SK-N-SH (cell line): ENCODE results near the gene SYNE2. TPM values are rescaled to one million over a fixed set of nuclear protein-coding genes. Genes with fewer than 3 reads are reported as not detected.

Experiments
- CTCF ChIA-PET: fragments of 300-600, 350-600 bp; formaldehyde crosslinking; extraction: SDS; loops from one replicate; lab custom pipeline; 2021; lab: Yijun Ruan, JAX
- POLR2A ChIA-PET: fragments of 350-600 bp; sonication (Branson Sonifier 250); formaldehyde crosslinking; extraction: SDS; loops from one replicate; lab custom pipeline; 2020; ENCODE audit warnings: antibody characterized with exemption, inconsistent platforms; lab: Yijun Ruan, JAX
- DNase-seq: peaks from one replicate; pipeline ENCODE4 v3.0.0; 2012
- H2AFZ ChIP-seq: fragments of 200-600 bp; sonication (generic); 2 replicates; pipeline ENCODE4 v1.8.1; 2016; ENCODE audit warnings: antibody characterized with exemption, mild to moderate bottlenecking, low read depth
- H3F3A ChIP-seq: fragments of 200-600 bp; sonication (generic); replicated peaks from 2 replicates; pipeline ENCODE3; 2016; ENCODE audit warnings: antibody characterized with exemption, mild to moderate bottlenecking; ENCODE audit not compliant: insufficient read depth
- H3K27ac ChIP-seq, 2 experiments: fragments of 200-500 bp in 1 of 2; fragments of 200-600 bp in 1 of 2; sonication (Bioruptor generic) in 1 of 2; sonication (generic), shearing (Covaris generic) in 1 of 2; 2 replicates each; pipeline versions ENCODE4 v1.5.1 to v1.6.1; 2014 to 2016; ENCODE audit warnings: low read depth in 2 of 2, inconsistent platforms in 1 of 2, low read length in 1 of 2, mild to moderate bottlenecking in 1 of 2, mixed read lengths in 1 of 2
- H3K27me3 ChIP-seq: fragments of 200-600 bp; sonication (generic), shearing (Covaris generic); 2 replicates; pipeline ENCODE4 v1.6.1; 2016; ENCODE audit warnings: mixed run types; ENCODE audit not compliant: insufficient read depth
- H3K36me3 ChIP-seq, 2 experiments: fragments of 200-500 bp in 1 of 2; fragments of 200-600 bp in 1 of 2; sonication (Bioruptor generic) in 1 of 2; sonication (generic) in 1 of 2; replicated peaks in 1 of 2; 2 replicates each; pipeline versions ENCODE3 to v1.5.1; 2014 to 2016; ENCODE audit warnings: low read length in 1 of 2, mild to moderate bottlenecking in 1 of 2; ENCODE audit not compliant: insufficient read depth in 2 of 2, control insufficient read depth in 1 of 2
- H3K4me1 ChIP-seq, 2 experiments: fragments of 200-500 bp in 1 of 2; fragments of 200-600 bp in 1 of 2; sonication (Bioruptor generic) in 1 of 2; sonication (generic), shearing (Covaris generic) in 1 of 2; 2 replicates each; pipeline versions ENCODE4 v1.5.1 to v1.6.1; 2014 to 2016; ENCODE audit warnings: low read depth in 1 of 2, low read length in 1 of 2, mixed run types in 1 of 2; ENCODE audit not compliant: insufficient read depth in 2 of 2, control insufficient read depth in 1 of 2
- H3K4me2 ChIP-seq: fragments of 200-600 bp; sonication (generic), shearing (Covaris generic); 2 replicates; pipeline ENCODE4 v1.6.1; 2017; ENCODE audit warnings: mixed run types
- H3K4me3 ChIP-seq, 2 experiments: fragments of 200-500 bp in 1 of 2; fragments of 200-600 bp in 1 of 2; sonication (Bioruptor generic) in 1 of 2; sonication (generic), shearing (Covaris generic) in 1 of 2; 2 replicates each; pipeline versions ENCODE4 v1.5.1 to v1.8.1; 2014 to 2016; ENCODE audit warnings: low read depth in 2 of 2, inconsistent platforms in 1 of 2, low read length in 1 of 2, mild to moderate bottlenecking in 1 of 2, mixed read lengths in 1 of 2, moderate library complexity in 1 of 2
- H3K79me2 ChIP-seq: fragments of 200-600 bp; sonication (generic); 2 replicates; pipeline ENCODE4 v1.8.1; 2017; ENCODE audit warnings: mild to moderate bottlenecking; ENCODE audit not compliant: insufficient read depth
- H3K9ac ChIP-seq: fragments of 200-600 bp; sonication (generic); 2 replicates; pipeline ENCODE4 v1.6.1; 2017; ENCODE audit warnings: mixed run types
- H3K9me2 ChIP-seq: fragments of 200-600 bp; sonication (generic); 2 replicates; pipeline ENCODE4 v1.6.1; 2017; ENCODE audit warnings: mixed run types
- H3K9me3 ChIP-seq: fragments of 200-600 bp; sonication (generic); 2 replicates; pipeline ENCODE4 v1.6.1; 2017; ENCODE audit warnings: mixed run types, mild to moderate bottlenecking, moderate library complexity
- H4K20me1 ChIP-seq: fragments of 200-600 bp; sonication (generic); 2 replicates; pipeline ENCODE4 v1.6.1; 2017; ENCODE audit warnings: mild to moderate bottlenecking, mixed run types; ENCODE audit not compliant: insufficient read depth
- ELF1 ChIP-seq: IDR thresholded peaks from 2 replicates; pipeline ENCODE4 v1.4.0; 2012
- EP300 ChIP-seq, 2 experiments: IDR thresholded peaks; 2 replicates each; pipeline versions ENCODE4 v1.4.0 to v1.6.1; 2012; ENCODE audit warnings: borderline replicate concordance in 1 of 2, low read depth in 1 of 2, low read length in 1 of 2
- FOSL2 ChIP-seq: IDR thresholded peaks from 2 replicates; pipeline ENCODE4 v1.4.0; 2012; ENCODE audit warnings: low read depth, mild to moderate bottlenecking, moderate library complexity, borderline replicate concordance
- FOXM1 ChIP-seq: IDR thresholded peaks from 2 replicates; pipeline ENCODE4 v1.4.0; 2012; ENCODE audit warnings: low read depth, mild to moderate bottlenecking
- GABPA ChIP-seq: IDR thresholded peaks from 2 replicates; pipeline ENCODE4 v1.4.0; 2012; ENCODE audit warnings: low read depth, mild to moderate bottlenecking
- GATA2 ChIP-seq: sonication (generic); formaldehyde crosslinking; IDR thresholded peaks from 2 replicates; pipeline ENCODE4 v1.5.0; 2020; ENCODE audit warnings: mild to moderate bottlenecking, missing genetic modification reagents
- JUND ChIP-seq: IDR thresholded peaks from 2 replicates; pipeline ENCODE4 v1.4.0; 2012
- MEF2A ChIP-seq: IDR thresholded peaks from 2 replicates; pipeline ENCODE4 v1.4.0; 2012; ENCODE audit warnings: low read depth, borderline replicate concordance
- POLR2AphosphoS5 ChIP-seq: IDR thresholded peaks from 2 replicates; pipeline ENCODE4 v1.6.1; 2012; ENCODE audit warnings: low read depth, low read length
- RCOR1 ChIP-seq: fragments of 150-350 bp; IDR thresholded peaks from 2 replicates; pipeline ENCODE4 v1.6.1; 2017; ENCODE audit warnings: antibody characterized with exemption, low read length
- RFX5 ChIP-seq: IDR thresholded peaks from 2 replicates; pipeline ENCODE4 v1.6.1; 2012; ENCODE audit warnings: mild to moderate bottlenecking, improper control_type of control experiment, low read length
- RXRA ChIP-seq: IDR thresholded peaks from 2 replicates; pipeline ENCODE4 v1.4.0; 2012; ENCODE audit warnings: low read depth, mild to moderate bottlenecking, borderline replicate concordance
- SIN3A ChIP-seq: IDR thresholded peaks from 2 replicates; pipeline ENCODE4 v1.6.1; 2012; ENCODE audit warnings: low read depth, mild to moderate bottlenecking, low read length, moderate library complexity, borderline replicate concordance
- SMC3 ChIP-seq: IDR thresholded peaks from 2 replicates; pipeline ENCODE4 v1.6.1; 2012; ENCODE audit warnings: low read depth, low read length, improper control_type of control experiment
- TAF1 ChIP-seq: IDR thresholded peaks from 2 replicates; pipeline ENCODE4 v1.6.1; 2012; ENCODE audit warnings: low read depth, mild to moderate bottlenecking, low read length, moderate library complexity, borderline replicate concordance
- YY1 ChIP-seq: IDR thresholded peaks from 2 replicates; pipeline ENCODE4 v1.4.0; 2012; ENCODE audit warnings: low read depth, mild to moderate bottlenecking
- WGBS: methylation state at CpG from one replicate; pipeline ENCODE4 v1.1.6; 2017; ENCODE audit warnings: low lambda C conversion rate; 5-methylcytosine and 5-hydroxymethylcytosine counted together
- polyA plus RNA-seq, 3 experiments: library from polyadenylated mRNA; depleted of rRNA; stranded (reverse); fragments of >200 nt; gene quantifications; 2 replicates each; pipeline ENCODE4 v1.2.3, GENCODE V29; 2012
- TF ChIP-seq, protein P1 (sequence below): fragments of 150-350 bp; IDR thresholded peaks from 2 replicates; pipeline ENCODE4 v1.6.1; 2017; ENCODE audit warnings: antibody characterized with exemption, low read length, low read depth, borderline replicate concordance
- TF ChIP-seq, protein P2 (sequence below): IDR thresholded peaks from 2 replicates; pipeline ENCODE4; 2012

SYNE2 gene
- polyA plus RNA-seq, 1 of the 3 experiments (the other 2 are of a cell fraction) = 7.1 TPM

DNA sequence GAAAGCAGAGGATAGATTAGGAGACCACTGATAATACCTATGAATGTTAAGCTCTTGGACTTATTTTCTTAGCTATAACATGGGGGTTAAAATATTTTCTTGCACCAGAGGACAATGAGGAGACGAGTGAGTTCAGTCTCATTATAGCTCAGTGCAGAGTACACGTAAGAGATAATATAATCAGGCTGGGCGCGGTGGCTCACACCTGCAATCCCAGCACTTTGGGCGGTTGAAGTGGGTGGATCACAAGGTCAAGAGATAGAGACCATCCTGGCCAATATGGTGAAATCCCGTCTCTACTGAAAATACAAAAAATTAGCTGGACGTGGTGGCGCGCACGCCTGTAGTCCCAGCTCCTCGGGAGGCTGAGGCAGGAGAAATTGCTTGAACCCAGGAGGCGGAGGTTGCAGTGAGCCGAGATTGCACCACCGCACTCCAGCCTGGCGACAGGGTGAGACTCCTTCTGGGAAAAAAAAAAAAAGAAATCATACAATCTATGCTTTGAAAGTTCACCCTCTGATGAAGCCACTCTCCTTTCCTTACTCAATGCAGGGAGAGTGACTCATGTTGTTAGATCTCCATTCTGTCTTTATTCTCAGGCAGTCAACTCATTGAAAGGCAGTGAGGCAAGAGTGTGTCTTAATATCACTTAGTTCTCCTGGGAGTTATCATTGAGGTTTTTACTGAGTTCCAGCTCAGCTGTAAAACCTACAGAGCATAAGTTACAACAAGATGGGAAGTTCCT lies 134.2 kb downstream of the SYNE2 start:
- H3K36me3 ChIP-seq = peaks cover 0 to 5% of the 10 kb centered on the region in 2 experiments
- no peak overlapping the region for H3K27ac ChIP-seq
- ChIA-PET CTCF (interaction anchor here (0.7 to 0.8 kb wide), 2 partner anchors 8 to 24 kb away, joined by 3 read pairs; no protein-coding TSS in a partner anchor), POLR2A (no interaction called here)
- H4K20me1 ChIP-seq = no peaks in the 10 kb centered on the region
- no peak overlapping the region for H3K4me2 ChIP-seq
- H3K9me2 ChIP-seq = no peaks in the 10 kb centered on the region
- no peak overlapping the region for H3K9ac ChIP-seq
- H3K9me3 ChIP-seq = no peaks in the 10 kb centered on the region
- no peak overlapping the region for H2AFZ ChIP-seq
- no peak for DNase-seq
- no peaks in the 10 kb centered on the region for H3K79me2 ChIP-seq
- 98% methylated on average over 15 of the region's 15 CpGs for WGBS
- no peaks in the 10 kb centered on the region for H3K27me3 ChIP-seq
- TF ChIP-seq JUND = 0 out of 2 replicates have a peak, but pooled peaks have one; percentile 11
- no peak for TF ChIP-seq RFX5
- TF ChIP-seq, all 33 proteins: peak for 1
- no peaks in the 10 kb centered on the region for H3K4me1 ChIP-seq
- no peaks in the 10 kb centered on the region for H3F3A ChIP-seq
- no peak overlapping the region for H3K4me3 ChIP-seq

DNA sequence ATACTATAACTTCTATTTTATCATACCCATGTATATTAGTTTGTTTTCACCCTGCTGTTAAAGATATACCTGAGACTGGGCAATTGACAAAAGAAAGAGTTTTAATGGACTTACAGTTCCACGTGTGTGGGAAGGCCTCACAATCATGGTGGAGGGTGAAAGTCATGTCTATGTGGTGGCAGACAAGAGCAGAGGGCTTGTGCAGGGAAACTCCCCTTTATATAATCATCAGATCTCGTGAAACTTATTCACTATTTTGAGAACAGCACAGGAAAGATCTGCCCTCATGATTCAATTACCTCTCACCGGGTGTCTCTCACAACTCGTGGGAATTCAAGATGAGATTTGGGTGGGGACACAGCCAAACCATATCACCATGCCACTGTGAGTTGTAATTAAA lies 135.8 kb downstream of the SYNE2 start:
- Histone ChIP-seq H3K9ac (no peak overlapping the region), H3K9me3 (no peaks in the 10 kb centered on the region), H3K79me2 (no peaks in the 10 kb centered on the region), H2AFZ (no peak overlapping the region), H3K27ac (no peak overlapping the region), H3K36me3 (peaks cover 0 to 6% of the 10 kb centered on the region in 2 experiments), H3F3A (no peaks in the 10 kb centered on the region), H4K20me1 (no peaks in the 10 kb centered on the region), H3K4me1 (no peaks in the 10 kb centered on the region), H3K4me3 (no peak overlapping the region), H3K27me3 (no peaks in the 10 kb centered on the region), H3K9me2 (no peaks in the 10 kb centered on the region), H3K4me2 (no peak overlapping the region)
- POLR2A ChIA-PET = no interaction called here
- 89% methylated on average over 4 of the region's 4 CpGs for WGBS
- DNase-seq = no peak
- TF ChIP-seq GABPA (no peak), RXRA (no peak), SIN3A (no peak), EP300 (IDR thresholded peaks at IDR 0.05; ENCODE audit: borderline replicate concordance in 1 of 2, low read depth in 1 of 2, low read length in 1 of 2) (no peak), FOSL2 (no peak), SMC3 (no peak), MEF2A (no peak), GATA2 (CRISPR knock-in tag) (no peak), YY1 (no peak), FOXM1 (no peak), JUND (no peak), RCOR1 (no peak), TAF1 (no peak), ELF1 (no peak), POLR2AphosphoS5 (no peak), RFX5 (no peak)
- TF ChIP-seq, protein P1, sequence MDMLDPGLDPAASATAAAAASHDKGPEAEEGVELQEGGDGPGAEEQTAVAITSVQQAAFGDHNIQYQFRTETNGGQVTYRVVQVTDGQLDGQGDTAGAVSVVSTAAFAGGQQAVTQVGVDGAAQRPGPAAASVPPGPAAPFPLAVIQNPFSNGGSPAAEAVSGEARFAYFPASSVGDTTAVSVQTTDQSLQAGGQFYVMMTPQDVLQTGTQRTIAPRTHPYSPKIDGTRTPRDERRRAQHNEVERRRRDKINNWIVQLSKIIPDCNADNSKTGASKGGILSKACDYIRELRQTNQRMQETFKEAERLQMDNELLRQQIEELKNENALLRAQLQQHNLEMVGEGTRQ = no peak
- TF ChIP-seq, protein P2, sequence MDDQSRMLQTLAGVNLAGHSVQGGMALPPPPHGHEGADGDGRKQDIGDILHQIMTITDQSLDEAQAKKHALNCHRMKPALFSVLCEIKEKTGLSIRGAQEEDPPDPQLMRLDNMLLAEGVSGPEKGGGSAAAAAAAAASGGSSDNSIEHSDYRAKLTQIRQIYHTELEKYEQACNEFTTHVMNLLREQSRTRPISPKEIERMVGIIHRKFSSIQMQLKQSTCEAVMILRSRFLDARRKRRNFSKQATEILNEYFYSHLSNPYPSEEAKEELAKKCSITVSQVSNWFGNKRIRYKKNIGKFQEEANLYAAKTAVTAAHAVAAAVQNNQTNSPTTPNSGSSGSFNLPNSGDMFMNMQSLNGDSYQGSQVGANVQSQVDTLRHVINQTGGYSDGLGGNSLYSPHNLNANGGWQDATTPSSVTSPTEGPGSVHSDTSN = no peak
- CTCF ChIA-PET = interaction anchor here (2.0 kb wide), 1 partner anchor 22 kb away, joined by 8 read pairs; no protein-coding TSS in a partner anchor
